Liver (tissue), 9 donors: Measurements from ENCODE around the gene DIAPH3. TPM values are rescaled to one million over a fixed set of nuclear protein-coding genes. Genes with fewer than 3 reads are reported as not detected.

Experiments used
- DNase-seq: peaks from one replicate; pipeline ENCODE4 v3.0.0-alpha.2; 2017; ENCODE audit warnings: low spot score
- H3K27ac ChIP-seq, 2 donors: one replicate each; pipeline ENCODE4 v1.7.0; 2013; ENCODE audit warnings: inconsistent platforms in 2 of 2, low read length in 2 of 2, control low read depth in 1 of 2, low read depth in 1 of 2, mild to moderate bottlenecking in 1 of 2
- H3K27me3 ChIP-seq, 4 donors: one replicate each; pipeline versions ENCODE4 v1.6.1 to v1.7.0; 2013; ENCODE audit warnings: low read length in 3 of 4, inconsistent platforms in 1 of 4, mild to moderate bottlenecking in 1 of 4, moderate library complexity in 1 of 4; ENCODE audit not compliant: control insufficient read depth in 4 of 4, insufficient read depth in 4 of 4
- H3K36me3 ChIP-seq, 4 donors: one replicate each; pipeline versions ENCODE4 v1.6.1 to v1.7.0; 2013; ENCODE audit warnings: low read length in 3 of 4, mild to moderate bottlenecking in 3 of 4, low read depth in 1 of 4, moderate library complexity in 1 of 4; ENCODE audit not compliant: control insufficient read depth in 4 of 4, insufficient read depth in 3 of 4
- H3K4me1 ChIP-seq, 4 donors: one replicate each; pipeline versions ENCODE4 v1.6.1 to v1.7.0; 2013; ENCODE audit warnings: low read length in 3 of 4, mild to moderate bottlenecking in 3 of 4, moderate library complexity in 1 of 4; ENCODE audit not compliant: control insufficient read depth in 4 of 4, insufficient read depth in 4 of 4
- H3K4me3 ChIP-seq, 3 donors: one replicate each; pipeline versions ENCODE4 v1.6.1 to v1.7.0; 2013; ENCODE audit warnings: low read length in 3 of 3, control low read depth in 1 of 3, low read depth in 1 of 3, mild to moderate bottlenecking in 1 of 3
- H3K9ac ChIP-seq, 2 donors: one replicate each; pipeline ENCODE4 v1.7.0; 2013; ENCODE audit warnings: low read length in 2 of 2, mild to moderate bottlenecking in 2 of 2, moderate library complexity in 2 of 2, control low read depth in 1 of 2, low read depth in 1 of 2
- H3K9me3 ChIP-seq, 4 donors: one replicate each; pipeline versions ENCODE4 v1.6.1 to v1.7.0; 2013; ENCODE audit warnings: low read length in 3 of 4; ENCODE audit not compliant: control insufficient read depth in 4 of 4
- CTCF ChIP-seq: fragments of 150-350 bp; IDR thresholded peaks from 2 replicates; pipeline ENCODE4 v1.5.1; 2017; ENCODE audit warnings: improper control_type of control experiment, low read depth, low read length; ENCODE audit not compliant: missing input control
- FOXA1 ChIP-seq: IDR thresholded peaks from 2 replicates; pipeline ENCODE4 v1.6.1; 2016; ENCODE audit warnings: antibody characterized with exemption
- FOXA2 ChIP-seq: IDR thresholded peaks from 2 replicates; pipeline ENCODE4 v1.6.1; 2016; ENCODE audit warnings: antibody characterized with exemption
- GABPA ChIP-seq, 2 donors: IDR thresholded peaks in 1 of 2; conservative IDR thresholded peaks in 1 of 2; 2 replicates each; pipeline ENCODE4 v1.6.1; 2016; ENCODE audit warnings: antibody characterized with exemption in 2 of 2, mild to moderate bottlenecking in 1 of 2, moderate library complexity in 1 of 2
- HNF4A ChIP-seq, 2 donors: conservative IDR thresholded peaks; 2 replicates each; pipeline ENCODE4 v1.6.1; 2016; ENCODE audit warnings: antibody characterized with exemption in 2 of 2, mild to moderate bottlenecking in 2 of 2
- HNF4G ChIP-seq: IDR thresholded peaks from 2 replicates; pipeline ENCODE4 v1.6.1; 2016; ENCODE audit warnings: antibody characterized with exemption
- JUND ChIP-seq, 2 donors: IDR thresholded peaks; 2 replicates each; pipeline ENCODE4 v1.6.1; 2016; ENCODE audit warnings: antibody characterized with exemption in 2 of 2
- MAX ChIP-seq: IDR thresholded peaks from 2 replicates; pipeline ENCODE4 v1.6.1; 2016; ENCODE audit warnings: antibody characterized with exemption
- NR2F2 ChIP-seq: IDR thresholded peaks from 2 replicates; pipeline ENCODE4 v1.6.1; 2016; ENCODE audit warnings: antibody characterized with exemption
- RAD21 ChIP-seq, 2 donors: IDR thresholded peaks; 2 replicates each; pipeline ENCODE4 v1.6.1; 2016; ENCODE audit warnings: antibody characterized with exemption in 2 of 2, mild to moderate bottlenecking in 2 of 2
- REST ChIP-seq: IDR thresholded peaks from 2 replicates; pipeline ENCODE4 v1.6.1; 2016; ENCODE audit warnings: antibody characterized with exemption, mild to moderate bottlenecking
- RXRA ChIP-seq, 2 donors: IDR thresholded peaks; 2 replicates each; pipeline ENCODE4 v1.6.1; 2017 to 2018; ENCODE audit warnings: antibody characterized with exemption in 2 of 2, mild to moderate bottlenecking in 1 of 2
- TAF1 ChIP-seq: conservative IDR thresholded peaks from 2 replicates; pipeline ENCODE4 v1.6.1; 2016; ENCODE audit warnings: antibody characterized with exemption, mild to moderate bottlenecking
- YY1 ChIP-seq: IDR thresholded peaks from 2 replicates; pipeline ENCODE4 v1.6.1; 2016; ENCODE audit warnings: antibody characterized with exemption, mild to moderate bottlenecking
- ZBTB33 ChIP-seq: IDR thresholded peaks from 2 replicates; pipeline ENCODE4 v1.6.1; 2016; ENCODE audit warnings: antibody characterized with exemption
- WGBS: extraction: QIAGEN DNeasy Blood & Tissue Kit; methylation state at CpG from one replicate; pipeline ENCODE4 v1.1.7; 2013; 5-methylcytosine and 5-hydroxymethylcytosine counted together
- polyA plus RNA-seq, 2 donors: library from polyadenylated mRNA; stranded (reverse) in 1 of 2; unstranded in 1 of 2; fragments of 200-250 nt in 1 of 2; fragments of >200 nt in 1 of 2; fragmentation: Nextera tagmentation in 1 of 2; extraction: Ambion mirVana in 1 of 2; gene quantifications; one replicate each; pipeline versions ENCODE4 v1.2.1 to v1.2.3, GENCODE V29; 2013 to 2015
- total RNA-seq, 2 donors: library from RNA; depleted of rRNA; stranded (reverse); fragments of >200 nt; gene quantifications; one replicate each; pipeline ENCODE4 v1.2.3, GENCODE V29; 2014
- donor health status: healthy.
- donor health status: healthy.
- donor health status: healthy.
- donor health status: healthy.
- donor health status: healthy.

DIAPH3 gene
- total and polyA plus RNA-seq, 4 donors = 0.08 to 11.1 (median 0.27) TPM

GRCh38 chr13:59883885-59884284, 279.8 kb downstream of the DIAPH3 start:
- Histone ChIP-seq H3K9ac (no peak overlapping the region), H3K36me3 (no peaks in the 10 kb centered on the region), H3K4me1 (no peaks in the 10 kb centered on the region), H3K27me3 (no peaks in the 10 kb centered on the region), H3K9me3 (no peaks in the 10 kb centered on the region), H3K27ac (no peak overlapping the region), H3K4me3 (no peak overlapping the region)
- TF ChIP-seq TAF1 = no peak
- TF ChIP-seq RAD21 (IDR thresholded peaks at IDR 0.05) = no peak
- no peak for TF ChIP-seq FOXA2
- TF ChIP-seq HNF4A (conservative IDR thresholded peaks at IDR 0.05) = no peak
- TF ChIP-seq NR2F2 = no peak
- no peak for TF ChIP-seq REST
- no peak for TF ChIP-seq HNF4G
- TF ChIP-seq YY1 = no peak
- TF ChIP-seq FOXA1 = no peak
- TF ChIP-seq RXRA (IDR thresholded peaks at IDR 0.05) = no peak
- 97% methylated on average over 5 of the region's 5 CpGs for WGBS
- no peak for DNase-seq

- Histone ChIP-seq H3K4me1 (no peaks in the 10 kb centered on the region), H3K9ac (no peak overlapping the region), H3K27me3 (no peaks in the 10 kb centered on the region), H3K9me3 (no peaks in the 10 kb centered on the region), H3K36me3 (no peaks in the 10 kb centered on the region), H3K4me3 (no peak overlapping the region), H3K27ac (no peak overlapping the region)
- no peak for DNase-seq
- TF ChIP-seq NR2F2 (no peak), JUND (IDR thresholded peaks at IDR 0.05) (no peak), RAD21 (IDR thresholded peaks at IDR 0.05) (no peak), ZBTB33 (no peak), HNF4A (conservative IDR thresholded peaks at IDR 0.05) (no peak), MAX (no peak), HNF4G (no peak), TAF1 (no peak)
- 98% methylated on average over 1 of the region's 1 CpG for WGBS
These were observed 283.3 kb downstream of the DIAPH3 start for GRCh38 chr13:59880468-59880867.

- no peak for DNase-seq
- TF ChIP-seq MAX (no peak), GABPA (IDR thresholded peaks at IDR 0.05 in 1 of 2, conservative IDR thresholded peaks at IDR 0.05 in 1 of 2) (no peak), YY1 (no peak), RXRA (IDR thresholded peaks at IDR 0.05) (no peak), HNF4A (conservative IDR thresholded peaks at IDR 0.05) (no peak), ZBTB33 (no peak), CTCF (no peak)
These were observed 284.4 kb downstream of the DIAPH3 start for GRCh38 chr13:59879281-59879680.

More at GRCh38 chr13:59879281-59879680, 284.4 kb downstream of the DIAPH3 start:
- 87% methylated on average over 4 of the region's 4 CpGs for WGBS
- Histone ChIP-seq H3K4me3 (no peak overlapping the region), H3K27me3 (no peaks in the 10 kb centered on the region), H3K27ac (no peak overlapping the region), H3K9me3 (no peaks in the 10 kb centered on the region), H3K4me1 (no peaks in the 10 kb centered on the region), H3K9ac (no peak overlapping the region), H3K36me3 (no peaks in the 10 kb centered on the region)
